GM12878 (cell line): Measurements from ENCODE around the gene KCNJ18. TPM values are rescaled to one million over a fixed set of nuclear protein-coding genes. Genes with fewer than 3 reads are reported as not detected.
"Not testable (repeated sequence)": the region's sequence is repeated elsewhere in the genome, so short reads cannot be mapped to it uniquely, and the experiment has no call there.

Source experiments
- ATAC-seq: fragments of 200-7000 bp; cut with Tn5 transposase; 3 replicates; pipeline ENCODE4 v1.9.1; 2020; ENCODE audit warnings: mild to moderate bottlenecking, moderate library complexity
- BruUV-seq: library from RNA; stranded (reverse); fragments of 400-500 nt; replicated peaks from 2 replicates; lab custom pipeline; 2021; lab: Mats Ljungman, UMichigan
- CTCF ChIA-PET: fragments of 300-600 bp; sonication (Branson Sonifier 250); formaldehyde crosslinking; extraction: SDS; loops from one replicate; lab custom pipeline; 2021; ENCODE audit warnings: inconsistent platforms; lab: Yijun Ruan, JAX
- POLR2A ChIA-PET: fragments of 350-600 bp; formaldehyde crosslinking; extraction: SDS; loops from one replicate; lab custom pipeline; 2021; ENCODE audit warnings: inconsistent platforms; lab: Charles Lee
- RAD21 ChIA-PET: fragments of 300-600 bp; sonication (Branson Sonifier 250); formaldehyde crosslinking; loops from one replicate; lab custom pipeline; 2023; ENCODE audit warnings: antibody characterized with exemption; ENCODE audit not compliant: unreplicated experiment; lab: Charles Lee
- SMC1A ChIA-PET: fragments of 300-600 bp; sonication (Branson Sonifier 250); formaldehyde crosslinking; loops from one replicate; lab custom pipeline; 2023; ENCODE audit not compliant: unreplicated experiment, uncharacterized antibody; lab: Charles Lee
- DNase-seq: peaks from one replicate; pipeline ENCODE4 v3.0.0-alpha.2; 2011; ENCODE audit warnings: low read depth, low spot score
- FAIRE-seq: peaks from 3 replicates; lab custom pipeline; 2011; peaks lifted over from hg19 to GRCh38; lab: Jason Lieb, UNC
- H2AFZ ChIP-seq: 2 replicates; pipeline ENCODE4 v1.6.0; 2011; ENCODE audit warnings: low read depth, low read length, control low read depth; ENCODE audit not compliant: control insufficient read depth
- H3K27ac ChIP-seq: 2 replicates; pipeline ENCODE4 v1.5.1; 2011; ENCODE audit warnings: control low read depth; ENCODE audit not compliant: control insufficient read depth, insufficient read depth
- H3K27me3 ChIP-seq, 2 experiments: replicated peaks in 1 of 2; 2 replicates each; pipeline versions ENCODE4 v1.6.0 to v1.6.1; 2011; ENCODE audit warnings: low read length in 1 of 2; ENCODE audit not compliant: control insufficient read depth in 2 of 2, insufficient read depth in 2 of 2
- H3K36me3 ChIP-seq, 2 experiments: 2 replicates each; pipeline ENCODE4 v1.5.1; 2011; ENCODE audit warnings: low read length in 1 of 2; ENCODE audit not compliant: control insufficient read depth in 2 of 2, insufficient read depth in 2 of 2
- H3K4me1 ChIP-seq: 2 replicates; pipeline ENCODE4 v1.6.1; 2011; ENCODE audit warnings: mild to moderate bottlenecking, low read length, moderate library complexity, mixed read lengths; ENCODE audit not compliant: control insufficient read depth, insufficient read depth
- H3K4me2 ChIP-seq: 2 replicates; pipeline ENCODE4 v1.6.0; 2011; ENCODE audit warnings: control low read depth; ENCODE audit not compliant: control insufficient read depth, insufficient read depth
- H3K4me3 ChIP-seq: fragments of 200-600 bp; sonication (generic); 2 replicates; pipeline ENCODE4 v1.5.1; 2016
- H3K79me2 ChIP-seq: 2 replicates; pipeline ENCODE4 v1.6.0; 2011; ENCODE audit warnings: low read length; ENCODE audit not compliant: control insufficient read depth, insufficient read depth
- H3K9ac ChIP-seq: 2 replicates; pipeline ENCODE4 v1.8.0; 2011; ENCODE audit warnings: low read length, control low read depth, mixed read lengths; ENCODE audit not compliant: control insufficient read depth, insufficient read depth
- H3K9me3 ChIP-seq: replicated peaks from 3 replicates; pipeline ENCODE4 v1.5.1; 2011; ENCODE audit warnings: mild to moderate bottlenecking, low read length; ENCODE audit not compliant: control insufficient read depth, insufficient read depth
- H4K20me1 ChIP-seq: 2 replicates; pipeline ENCODE4 v1.6.0; 2011; ENCODE audit not compliant: control insufficient read depth, insufficient read depth
- WGBS: methylation state at CpG from one replicate; pipeline ENCODE4 v1.1.6; 2016; ENCODE audit warnings: low lambda C conversion rate; ENCODE audit not compliant: insufficient replicate concordance, insufficient coverage; ENCODE audit errors: missing lambda C conversion rate; 5-methylcytosine and 5-hydroxymethylcytosine counted together
- in situ Hi-C: fragments of 300-500 bp; cut with MboI; formaldehyde crosslinking; loops from 9 replicates; pipeline ENCODE4 v1.14.3; 2018; ENCODE audit warnings: mixed read lengths
- intact Hi-C: fragments of 100-400 bp; cut with micrococcal nuclease; formaldehyde crosslinking; loops from one replicate; pipeline ENCODE4 v1.14.2; 2022; ENCODE audit not compliant: unreplicated experiment
- polyA plus RNA-seq, 11 experiments: library from polyadenylated mRNA; depleted of rRNA in 4 of 11; unstranded in 6 of 11; stranded (reverse) in 5 of 11; fragments of >200 nt; fragmentation: Nextera tagmentation in 4 of 11; fragmentation: Illumina TruSeq in 1 of 11; extraction: Ambion mirVana in 4 of 11; extraction: Trizol in 1 of 11; gene quantifications; 1 replicate in 1 of 11; 2 replicates in 10 of 11; pipeline versions ENCODE4 v1.2.1 to v1.2.3, GENCODE V29; 2011 to 2016; ENCODE audit warnings: inconsistent platforms in 2 of 11, missing spikeins in 2 of 11, low read depth in 1 of 11
- total RNA-seq, 4 experiments: library from RNA; depleted of rRNA in 3 of 4; stranded (reverse); fragments of >200 nt in 3 of 4; fragmentation: Illumina TruSeq in 1 of 4; extraction: Trizol in 1 of 4; gene quantifications; 2 replicates each; pipeline versions ENCODE4 v1.2.1 to v1.2.3, GENCODE V29; 2013 to 2021

KCNJ18 gene
- total and polyA plus RNA-seq, 10 of the 15 experiments (the other 5 are each of a cell fraction or from before 2014, with no cell fraction given): not detected

- H3K4me1 ChIP-seq, H4K20me1 ChIP-seq, RAD21 ChIA-PET, FAIRE-seq, CTCF ChIA-PET, ATAC-seq, H3K79me2 ChIP-seq, H3K27ac ChIP-seq, DNase-seq, SMC1A ChIA-PET, H3K9ac ChIP-seq, H3K27me3 ChIP-seq, H3K4me3 ChIP-seq, POLR2A ChIA-PET, BruUV-seq, intact Hi-C loops, H3K4me2 ChIP-seq, H3K36me3 ChIP-seq, H2AFZ ChIP-seq, H3K9me3 ChIP-seq: not testable (repeated sequence)
- in situ Hi-C loops: loop anchor here (5.0 kb wide), 1 partner anchor 288 kb away; no protein-coding TSS in a partner anchor
- 0% methylated on average over 6 of the region's 8 CpGs for WGBS
These were observed 17.7 kb downstream of the KCNJ18 start for GRCh38 chr17:21709994-21710393.

GRCh38 chr17:21710486-21710885, 18.2 kb downstream of the KCNJ18 start:
- FAIRE-seq, H3K36me3 ChIP-seq, DNase-seq, ATAC-seq, H3K79me2 ChIP-seq, H4K20me1 ChIP-seq, H3K9ac ChIP-seq, H3K4me2 ChIP-seq, H3K9me3 ChIP-seq, H3K27ac ChIP-seq, POLR2A ChIA-PET, H2AFZ ChIP-seq, BruUV-seq, SMC1A ChIA-PET, H3K27me3 ChIP-seq, intact Hi-C loops, RAD21 ChIA-PET, CTCF ChIA-PET, H3K4me1 ChIP-seq, in situ Hi-C loops, H3K4me3 ChIP-seq: not testable (repeated sequence)
- WGBS: 29% methylated on average over 2 of the region's 3 CpGs
